ENCODE data around the gene RSBN1L.
A peak's percentile ranks its signal among the peaks of the same experiment; 100 is the strongest.
"Not testable (repeated sequence)": the region's sequence is repeated elsewhere in the genome, so short reads cannot be mapped to it uniquely, and the experiment has no call there.

RSBN1L gene

GRCh38 chr7:77696057-77696642 lies at the start of gene RSBN1L:
Gene RSBN1L, plus strand, starts transcription at chr7:77696459. Its CDS starts 11 bp downstream, at chr7:77696470.
- DNase-seq, result peak; percentile 96

GRCh38 chr7:77648742-77649338 lies 47.4 kb upstream of the RSBN1L start:
- DNase-seq, result no peak

GRCh38 chr7:77649716-77650349 lies 46.4 kb upstream of the RSBN1L start:
- no peak for DNase-seq

GRCh38 chr7:77651575-77652162 lies 44.6 kb upstream of the RSBN1L start:
- no peak for DNase-seq

- DNase-seq, result not testable (repeated sequence)
Measured at GRCh38 chr7:77652826-77653225, 43.4 kb upstream of the RSBN1L start.

- no peak for DNase-seq
Measured at GRCh38 chr7:77653572-77653971, 42.7 kb upstream of the RSBN1L start.

- DNase-seq, result no peak
Measured at GRCh38 chr7:77655356-77655755, 40.9 kb upstream of the RSBN1L start.

- no peak for DNase-seq
Measured at GRCh38 chr7:77655836-77656455, 40.3 kb upstream of the RSBN1L start.

GRCh38 chr7:77657427-77658224 lies 38.6 kb upstream of the RSBN1L start:
- peak; percentile 63 for DNase-seq

- no peak for DNase-seq
Measured at GRCh38 chr7:77658928-77659327, 37.3 kb upstream of the RSBN1L start.

- no peak for DNase-seq
Measured at GRCh38 chr7:77661816-77662215, 34.4 kb upstream of the RSBN1L start.

GRCh38 chr7:77662869-77663268 lies 33.4 kb upstream of the RSBN1L start:
- DNase-seq, result no peak

- DNase-seq, result no peak
Measured at GRCh38 chr7:77664715-77665114, 31.5 kb upstream of the RSBN1L start.

GRCh38 chr7:77665161-77665560 lies 31.1 kb upstream of the RSBN1L start:
- DNase-seq, result no peak

GRCh38 chr7:77667459-77668086 lies 28.7 kb upstream of the RSBN1L start:
- no peak for DNase-seq

- no peak for DNase-seq
Measured at GRCh38 chr7:77674878-77675277, 21.4 kb upstream of the RSBN1L start.

- DNase-seq, result peak; percentile 18
Measured at GRCh38 chr7:77679608-77680007, 16.7 kb upstream of the RSBN1L start.

GRCh38 chr7:77680266-77680665 lies 16.0 kb upstream of the RSBN1L start:
- DNase-seq, result no peak

GRCh38 chr7:77684030-77684429 lies 12.2 kb upstream of the RSBN1L start:
- no peak for DNase-seq

GRCh38 chr7:77685233-77685632 lies 11.0 kb upstream of the RSBN1L start:
- peak; percentile 70 for DNase-seq

GRCh38 chr7:77687100-77687746 lies 9.0 kb upstream of the RSBN1L start:
- DNase-seq, result no peak

GRCh38 chr7:77687747-77688144 lies 8.5 kb upstream of the RSBN1L start:
- no peak for DNase-seq

Measured in NCI-H774 (cell line).